Heart left ventricle (tissue), 16 donors: ENCODE data around the gene PANK4. TPM values are rescaled to one million over a fixed set of nuclear protein-coding genes. Genes with fewer than 3 reads are reported as not detected.

Experiments
- ATAC-seq, 4 donors: fragments of 200-7000 bp; cut with Tn5 transposase; one replicate each; pipeline ENCODE4 v1.9.1; 2020 to 2022; ENCODE audit warnings: moderate library complexity in 4 of 4, mild to moderate bottlenecking in 3 of 4, moderate number of reproducible peaks in 1 of 4
- DNase-seq, 5 donors: peaks; one replicate each; pipeline ENCODE4 v3.0.0-alpha.2; 2020
- H3K27ac ChIP-seq, 12 donors: fragments of 200-600 bp; sonication (generic) in 4 of 12; one replicate each; pipeline versions ENCODE4 v1.5.0 to v1.8.0; 2016 to 2022; ENCODE audit warnings: mild to moderate bottlenecking in 2 of 12
- H3K27me3 ChIP-seq, 9 donors: fragments of 200-600 bp; sonication (generic) in 2 of 9; one replicate each; pipeline versions ENCODE4 v1.5.1 to v1.8.0; 2016 to 2022; ENCODE audit warnings: mild to moderate bottlenecking in 3 of 9
- H3K36me3 ChIP-seq, 9 donors: fragments of 200-600 bp; sonication (generic) in 2 of 9; one replicate each; pipeline versions ENCODE4 v1.5.0 to v1.8.0; 2018 to 2022; ENCODE audit warnings: mild to moderate bottlenecking in 2 of 9
- H3K4me1 ChIP-seq, 12 donors: fragments of 200-600 bp; sonication (generic) in 4 of 12; one replicate each; pipeline versions ENCODE4 v1.5.0 to v1.8.0; 2016 to 2022; ENCODE audit warnings: mild to moderate bottlenecking in 3 of 12
- H3K4me3 ChIP-seq, 12 donors: fragments of 200-600 bp; sonication (generic) in 4 of 12; one replicate each; pipeline versions ENCODE4 v1.5.0 to v1.8.0; 2017 to 2022; ENCODE audit warnings: mild to moderate bottlenecking in 9 of 12, moderate library complexity in 4 of 12
- H3K9me3 ChIP-seq, 12 donors: fragments of 200-600 bp; sonication (generic) in 4 of 12; one replicate each; pipeline versions ENCODE4 v1.5.0 to v1.8.0; 2016 to 2022; ENCODE audit warnings: mild to moderate bottlenecking in 1 of 12
- CTCF ChIP-seq, 12 donors: fragments of 200-600 bp; sonication (generic) in 4 of 12; IDR thresholded peaks; one replicate each; pipeline versions ENCODE4 v1.5.0 to v1.8.0; 2018 to 2022; ENCODE audit warnings: antibody characterized with exemption in 12 of 12, mild to moderate bottlenecking in 5 of 12
- POLR2A ChIP-seq, 2 donors: fragments of 450-650 bp; IDR thresholded peaks; one replicate each; pipeline ENCODE4 v1.6.1; 2017; ENCODE audit warnings: antibody characterized with exemption in 2 of 2, mild to moderate bottlenecking in 2 of 2, moderate library complexity in 2 of 2
- WGBS, 4 donors: extraction: QIAGEN DNeasy Blood & Tissue Kit in 2 of 4; methylation state at CpG; one replicate each; pipeline versions ENCODE4 v1.1.5 to v1.1.7; 2013 to 2018; 5-methylcytosine and 5-hydroxymethylcytosine counted together
- intact Hi-C, 10 donors: fragments of 100-400 bp; cut with DNase I; formaldehyde crosslinking; loops; one replicate each; pipeline versions ENCODE4 v1.11.1 to v1.14.2; 2022
- polyA plus RNA-seq, 2 donors: library from polyadenylated mRNA; stranded (reverse); fragments of 200-250 nt; gene quantifications; one replicate each; pipeline ENCODE4 v1.2.3, GENCODE V29; 2013
- total RNA-seq, 9 donors: library from RNA; depleted of rRNA in 2 of 9; stranded (reverse); fragments of >200 nt in 2 of 9; fragmentation: NEBNext Ultra II Directional in 3 of 9; extraction: Animal tissue kit (Norgen Biotek cat#: 25700) in 3 of 9; gene quantifications; one replicate each; pipeline versions ENCODE4 v1.1.0 to v1.2.4, GENCODE V29; 2016 to 2023
- donor health status: ischemic (EF 13 %, LVEDD 7.1; RV severe dilation, severe dysfunction).
- donor health status: healthy with polysubstance abuse.
- donor health status: DM: no; HTN: yes; CAD: no.
- donor health status: DM: no; HTN: no; CAD: no.
- donor health status: ischemic (EF 25% LVEDD 6.9; RV normal size, moderate dysfunction).
- donor health status: ischemic (EF 25% LVEDD 5.7; RV mildly dilated, moderate dysfunction).
- donor health status: healthy.
- donor health status: DM: yes; HTN: yes; CAD: no.
- donor health status: ischemic (EF 35%, LVEDD 5.7; RV mildly dilated, moderate dysfunction).
- donor health status: nonischemic (EF 11% LVEDD 7.7; RV severe dilation, severe dysfunction).
- donor health status: DM: yes; HTN: yes; CAD: no.
- donor health status: PGD.
- donor health status: ischemic (EF 29% LVEDD 5.4; RV normal size, mild dysfunction).
- donor health status: nonischemic (EF 23%, LVEDD 6.1; RV moderate dilation, normal function).

The PANK4 gene
- total and polyA plus RNA-seq, 11 donors: 27.2 to 43.0 (median 34.4) TPM

- ATAC-seq: no peak
- WGBS, 4 donors: 85 to 93% (median 88%) methylated on average over 11 of the region's 11 CpGs
- no peak overlapping the region for H3K4me3 ChIP-seq
- no peak for DNase-seq
- no peaks in the 10 kb centered on the region for H3K9me3 ChIP-seq
- H3K27ac ChIP-seq: no peak overlapping the region
- intact Hi-C loops: no loop called here
- H3K4me1 ChIP-seq: peaks cover 0 to 29% (median 14%) of the 10 kb centered on the region in 12 donors
- TF ChIP-seq CTCF (IDR thresholded peaks at IDR 0.05) (no peak), POLR2A (IDR thresholded peaks at IDR 0.05) (no peak)
- H3K36me3 ChIP-seq: peaks cover 0 to 64% (median 21%) of the 10 kb centered on the region in 9 donors
- peaks cover 0 to 3% (median 0%) of the 10 kb centered on the region in 9 donors for H3K27me3 ChIP-seq
Measured at GRCh38 chr1:2561446-2561845, 35.0 kb upstream of the PANK4 start.

GRCh38 chr1:2560299-2561073 is 34.1 kb upstream of the PANK4 start:
- H3K36me3 ChIP-seq: peaks cover 0 to 64% (median 21%) of the 10 kb centered on the region in 9 donors
- intact Hi-C loops: no loop called here
- peaks cover 0 to 35% (median 18%) of the 10 kb centered on the region in 12 donors for H3K4me1 ChIP-seq
- DNase-seq: no peak
- WGBS, 4 donors: 87 to 91% (median 88%) methylated on average over 7 to 15 of the region's 15 CpGs
- no peak overlapping the region for H3K4me3 ChIP-seq
- H3K27ac ChIP-seq: no peak overlapping the region
- no peaks in the 10 kb centered on the region for H3K27me3 ChIP-seq
- no peak for ATAC-seq
- TF ChIP-seq CTCF (IDR thresholded peaks at IDR 0.05) (no peak), POLR2A (IDR thresholded peaks at IDR 0.05) (no peak)
- H3K9me3 ChIP-seq: no peaks in the 10 kb centered on the region

GRCh38 chr1:2559509-2560298 is 33.3 kb upstream of the PANK4 start:
- ATAC-seq (no peak), DNase-seq (no peak)
- H3K27ac ChIP-seq: no peak overlapping the region
- peaks cover 0 to 64% (median 21%) of the 10 kb centered on the region in 9 donors for H3K36me3 ChIP-seq
- intact Hi-C loops: no loop called here
- H3K9me3 ChIP-seq: no peaks in the 10 kb centered on the region
- H3K4me3 ChIP-seq: no peak overlapping the region
- H3K4me1 ChIP-seq: peaks cover 0 to 43% (median 26%) of the 10 kb centered on the region in 12 donors
- WGBS, 4 donors: 78 to 87% (median 81%) methylated on average over 23 to 35 of the region's 35 CpGs
- H3K27me3 ChIP-seq: peaks cover 0 to 5% (median 0%) of the 10 kb centered on the region in 9 donors
- TF ChIP-seq CTCF (IDR thresholded peaks at IDR 0.05): no peak
- TF ChIP-seq POLR2A (IDR thresholded peaks at IDR 0.05): no peak

- DNase-seq: no peak
- no peak for ATAC-seq
- Histone ChIP-seq H3K27ac (no peak overlapping the region), H3K9me3 (no peaks in the 10 kb centered on the region), H3K4me3 (no peak overlapping the region), H3K4me1 (peaks cover 0 to 49% (median 28%) of the 10 kb centered on the region in 12 donors), H3K27me3 (peaks cover 0 to 5% (median 0%) of the 10 kb centered on the region in 9 donors), H3K36me3 (peaks cover 0 to 63% (median 21%) of the 10 kb centered on the region in 9 donors)
- WGBS, 4 donors: 95 to 97% (median 96%) methylated on average over 4 to 6 of the region's 6 CpGs
- intact Hi-C loops: no loop called here
- TF ChIP-seq POLR2A (IDR thresholded peaks at IDR 0.05): no peak
- no peak for TF ChIP-seq CTCF (IDR thresholded peaks at IDR 0.05)
Measured at GRCh38 chr1:2558861-2559260, 32.5 kb upstream of the PANK4 start.
